Tibial artery (tissue), 4 donors: ENCODE measurements around the gene CIITA.
"Not testable (repeated sequence)": the region's sequence is repeated elsewhere in the genome, so short reads cannot be mapped to it uniquely, and the experiment has no call there.

ENCODE experiments used
- DNase-seq, 2 donors: peaks; one replicate each; pipeline ENCODE4 v3.0.0-alpha.2; 2019
- H3K27ac ChIP-seq, 2 donors: fragments of 200-600 bp; sonication (generic) in 1 of 2; 1 replicate in 1 of 2; 2 replicates in 1 of 2; pipeline ENCODE4 v1.5.1; 2018 to 2019; ENCODE audit warnings: mild to moderate bottlenecking in 1 of 2
- H3K27me3 ChIP-seq, 2 donors: fragments of 200-600 bp; sonication (generic) in 1 of 2; one replicate each; pipeline versions ENCODE4 v1.5.1 to v1.6.0; 2016 to 2019
- H3K36me3 ChIP-seq, 3 donors: fragments of 200-600 bp; sonication (generic) in 2 of 3; one replicate each; pipeline ENCODE4 v1.5.1; 2016 to 2019; ENCODE audit warnings: mild to moderate bottlenecking in 2 of 3
- H3K4me1 ChIP-seq, 4 donors: fragments of 200-600 bp; sonication (generic) in 2 of 4; 1 replicate in 3 of 4; 2 replicates in 1 of 4; pipeline ENCODE4 v1.5.1; 2016 to 2019
- H3K4me3 ChIP-seq, 2 donors: fragments of 200-600 bp; sonication (generic) in 1 of 2; 1 replicate in 1 of 2; 2 replicates in 1 of 2; pipeline ENCODE4 v1.5.1; 2018 to 2019; ENCODE audit warnings: mild to moderate bottlenecking in 2 of 2
- H3K9me3 ChIP-seq, 3 donors: fragments of 200-600 bp; sonication (generic) in 1 of 3; one replicate each; pipeline ENCODE4 v1.5.1; 2016 to 2019
- CTCF ChIP-seq, 2 experiments: fragments of 200-600 bp in 1 of 2; fragments of 450-650 bp in 1 of 2; IDR thresholded peaks; one replicate each; pipeline ENCODE4 v1.5.1; 2017 to 2019; ENCODE audit warnings: antibody characterized with exemption in 2 of 2, mild to moderate bottlenecking in 1 of 2, moderate library complexity in 1 of 2
- intact Hi-C: fragments of 100-400 bp; cut with DNase I; formaldehyde crosslinking; loops from one replicate; pipeline ENCODE4 v1.15.0; 2023; ENCODE audit warnings: low total_unique reads

The CIITA gene

DNA sequence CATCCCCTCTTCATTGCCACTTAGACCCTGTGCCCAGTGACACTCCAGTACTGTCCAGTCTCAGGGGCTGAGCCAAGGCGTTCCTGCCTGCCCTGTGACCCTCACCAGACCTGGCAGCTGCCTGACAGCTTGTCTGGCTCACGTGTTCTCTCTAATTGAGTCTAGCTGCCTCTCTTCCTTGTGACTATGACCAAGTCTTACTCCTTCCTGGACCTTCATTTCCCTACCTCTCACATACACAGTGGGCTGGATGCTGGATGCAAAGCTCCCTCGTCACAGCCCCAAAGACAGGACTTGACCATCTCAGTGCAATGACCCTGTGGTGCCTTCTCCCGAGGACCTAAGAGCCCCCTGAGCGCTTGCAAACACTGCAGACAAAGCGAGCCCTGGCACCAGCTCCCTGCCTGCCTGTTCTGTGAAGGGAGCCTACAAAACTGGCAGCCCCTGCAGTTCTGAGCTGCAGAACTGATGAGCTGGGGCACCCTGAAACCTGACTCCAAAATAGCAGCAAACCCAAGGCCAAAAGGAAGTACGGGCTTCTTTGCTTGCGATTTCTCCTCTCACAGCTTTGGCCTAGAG lies 63.6 kb downstream of the CIITA start:
- TF ChIP-seq CTCF (IDR thresholded peaks at IDR 0.05): no peak
- Histone ChIP-seq H3K4me1 (peaks cover 0 to 82% (median 72%) of the 10 kb centered on the region in 4 donors), H3K9me3 (no peaks in the 10 kb centered on the region), H3K4me3 (peak overlapping the region; percentile 95 to 96), H3K27ac (peak overlapping the region; percentile 87 to 90), H3K27me3 (no peaks in the 10 kb centered on the region), H3K36me3 (no peaks in the 10 kb centered on the region)
- intact Hi-C loops: no loop called here
- no peak for DNase-seq

- DNase-seq: no peak
- H3K27ac ChIP-seq: peak overlapping the region; percentile 87 to 90
- intact Hi-C loops: no loop called here
- H3K4me1 ChIP-seq: peaks cover 0 to 82% (median 75%) of the 10 kb centered on the region in 4 donors
- no peak for TF ChIP-seq CTCF (IDR thresholded peaks at IDR 0.05)
- no peaks in the 10 kb centered on the region for H3K27me3 ChIP-seq
- peak overlapping the region; percentile 95 to 96 for H3K4me3 ChIP-seq
- no peaks in the 10 kb centered on the region for H3K9me3 ChIP-seq
- H3K36me3 ChIP-seq: no peaks in the 10 kb centered on the region
Measured at GRCh38 chr16:10941127-10941933, 64.3 kb downstream of the CIITA start.

GRCh38 chr16:10941935-10942351 lies 64.9 kb downstream of the CIITA start:
- H3K9me3 ChIP-seq, H3K27me3 ChIP-seq, H3K36me3 ChIP-seq, DNase-seq, intact Hi-C loops: not testable (repeated sequence)
- Histone ChIP-seq H3K4me3 (peak overlapping the region; percentile 95 to 96), H3K27ac (peak overlapping the region; percentile 87 to 90), H3K4me1 (peaks cover 0 to 83% (median 78%) of the 10 kb centered on the region in 4 donors)

DNA sequence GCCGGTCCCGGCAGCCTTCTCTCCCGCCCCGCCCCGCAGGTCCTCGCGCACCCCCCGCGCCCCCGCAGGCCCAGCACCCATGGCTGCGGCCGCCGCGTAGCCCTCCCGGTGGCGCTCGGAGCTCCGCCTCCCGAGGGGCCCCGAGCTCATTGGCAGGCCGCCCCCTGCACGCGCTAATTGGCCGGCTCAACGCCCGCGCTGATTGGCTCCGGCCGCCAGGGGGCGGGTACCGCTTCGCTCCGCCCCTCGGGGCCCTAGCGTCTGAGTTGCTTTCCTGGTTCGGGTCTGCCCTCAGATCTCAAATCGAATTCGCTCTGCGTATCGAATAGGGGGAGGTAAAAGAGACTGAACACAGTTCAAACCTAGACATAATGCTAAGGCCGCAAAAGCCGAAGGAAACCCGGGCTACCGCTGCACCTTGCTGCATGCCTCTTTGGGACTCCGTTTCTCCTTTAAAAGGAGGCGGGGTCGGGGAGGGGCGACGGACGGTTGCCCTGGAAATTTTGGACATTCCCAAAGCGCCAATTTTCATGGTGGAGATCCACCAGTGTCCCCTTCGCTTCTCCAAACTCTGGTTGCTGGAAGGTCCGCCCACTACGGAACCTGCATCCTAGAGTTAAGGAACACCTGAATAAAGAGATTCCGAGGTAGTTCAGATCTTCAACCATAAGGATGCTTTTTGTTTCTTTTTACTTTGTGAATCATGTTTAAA lies 65.5 kb downstream of the CIITA start, which contains the start of gene DEXI:
Gene DEXI, minus strand, starts transcription at position 117 of the 712 bp plus-strand sequence. CDS start 463 bp downstream, outside the sequence.
- Histone ChIP-seq H3K4me3 (peak within 1 kb of the TSS; percentile 95 to 96), H3K36me3 (no peaks in the 10 kb centered on the region), H3K9me3 (no peaks in the 10 kb centered on the region), H3K27me3 (no peaks in the 10 kb centered on the region), H3K27ac (peak within 1 kb of the TSS; percentile 87 to 90), H3K4me1 (peaks cover 0 to 82% (median 74%) of the 10 kb centered on the region in 4 donors)
- DNase-seq: peak; percentile 92 to 98
- intact Hi-C loops: no loop called here
- TF ChIP-seq CTCF (IDR thresholded peaks at IDR 0.05): peak in 1 of 2 experiments; percentile 22

- intact Hi-C loops: no loop called here
- Histone ChIP-seq H3K27ac (peak overlapping the region; percentile 87 to 90), H3K4me3 (peak overlapping the region; percentile 95 to 96), H3K9me3 (no peaks in the 10 kb centered on the region), H3K36me3 (no peaks in the 10 kb centered on the region), H3K27me3 (no peaks in the 10 kb centered on the region), H3K4me1 (peaks cover 0 to 79% (median 69%) of the 10 kb centered on the region in 4 donors)
- DNase-seq: no peak
- TF ChIP-seq CTCF (IDR thresholded peaks at IDR 0.05): no peak
Measured at GRCh38 chr16:10943064-10943353, 66.0 kb downstream of the CIITA start.
